Stimulated activated CD8-positive, alpha-beta memory T cell treated with anti-CD3 and anti-CD28 coated beads, Interleukin-12 subunit alpha, Interleukin-12 subunit beta, amount 100 ng/mL, for 24 hours (primary cell): Measurements from ENCODE around the gene MACROD2.

Experiments
- DNase-seq: peaks from one replicate; pipeline ENCODE4 v3.0.0-alpha.2; 2020; ENCODE audit errors: extremely low read depth

MACROD2 gene

DNA sequence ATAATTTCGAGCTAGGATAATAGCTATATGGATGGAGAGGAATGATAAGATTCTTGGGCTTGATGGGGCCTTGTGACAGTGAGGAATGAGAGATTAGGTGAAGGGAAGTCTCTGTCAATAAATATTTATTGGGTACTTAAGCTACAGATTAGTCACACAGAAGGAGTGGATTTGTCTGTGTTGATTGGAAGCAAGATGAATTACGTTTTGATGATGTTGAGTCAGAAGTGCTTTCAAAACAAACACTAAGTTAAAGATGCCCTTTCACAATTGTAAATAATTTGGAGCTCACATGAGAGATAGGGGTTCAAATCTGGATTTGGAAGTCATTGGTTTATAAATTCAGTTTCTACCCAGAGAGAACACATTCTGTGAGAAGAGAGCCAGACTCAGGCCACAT, 1743.7 kb downstream of the MACROD2 start:
- DNase-seq: no peak

DNA sequence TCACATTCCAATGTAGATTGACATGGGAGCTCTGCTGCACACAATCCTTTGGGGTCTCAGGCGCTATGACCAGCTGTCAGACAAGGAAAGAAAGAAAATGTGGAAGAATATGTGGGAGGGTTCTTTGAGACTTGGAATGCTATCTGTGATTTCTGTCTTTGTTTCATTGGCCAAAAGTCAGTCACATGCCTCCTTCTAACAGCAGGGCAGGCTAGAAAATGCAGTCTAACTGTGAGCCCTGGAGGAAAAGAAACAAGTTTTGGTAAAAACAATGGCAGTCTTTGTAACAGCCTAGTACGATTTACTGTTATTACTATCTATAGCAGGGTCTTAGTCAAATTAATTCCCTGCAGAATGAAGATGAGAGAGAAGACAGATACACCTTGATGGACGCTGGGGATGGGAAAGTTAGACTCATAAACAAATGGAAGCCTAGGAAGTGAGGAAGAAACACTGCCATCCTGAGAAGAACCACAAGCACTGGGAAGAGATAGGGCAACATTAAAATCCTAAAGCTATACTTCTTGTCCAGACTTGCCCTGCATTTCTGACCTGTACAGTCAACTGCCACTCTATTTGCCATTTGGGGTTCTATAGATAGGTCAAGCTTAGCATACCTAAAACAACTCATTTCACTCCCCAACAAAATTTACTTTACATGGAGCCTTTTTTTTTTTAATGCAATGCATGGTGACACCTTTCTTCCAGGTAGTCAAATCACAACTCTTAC, 1744.9 kb downstream of the MACROD2 start:
- no peak for DNase-seq

DNA sequence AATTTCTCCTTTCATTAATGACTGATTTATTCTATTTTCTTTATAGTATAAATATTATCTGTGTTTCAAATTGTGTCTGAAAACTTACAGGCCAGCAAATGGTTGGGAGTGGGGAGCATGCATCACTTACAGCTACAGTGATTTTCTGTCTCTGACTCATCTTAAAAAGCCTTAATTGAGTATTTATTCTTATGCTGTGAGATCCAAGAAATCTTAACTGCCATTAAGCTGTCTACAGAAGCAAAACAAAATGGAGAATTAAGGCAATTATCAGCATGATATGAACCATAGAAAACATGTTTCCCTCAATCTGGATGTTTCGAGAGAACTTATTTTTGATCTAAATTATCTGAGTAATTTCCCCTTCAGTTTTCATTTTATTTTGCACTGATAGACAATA, 1746.8 kb downstream of the MACROD2 start:
- DNase-seq: no peak

DNA sequence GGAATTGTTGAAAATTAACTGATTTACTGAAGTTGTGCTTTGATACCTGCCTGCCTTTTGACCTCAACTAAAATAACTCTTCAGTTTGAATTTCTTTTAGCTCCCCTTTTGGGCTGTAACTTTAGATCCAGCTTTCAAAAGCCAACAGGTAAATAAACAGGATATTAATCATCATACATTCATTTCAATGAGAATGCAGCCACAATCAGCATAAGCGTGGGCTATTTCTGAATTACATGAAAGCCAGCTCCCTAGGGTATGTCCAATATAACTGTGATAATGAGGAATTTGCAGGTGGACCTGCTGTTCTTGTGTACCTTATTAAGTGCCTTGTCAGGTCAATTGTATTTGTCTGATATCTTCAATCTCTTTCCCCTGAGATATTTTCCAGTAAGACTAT, 1747.3 kb downstream of the MACROD2 start:
- DNase-seq: no peak

DNA sequence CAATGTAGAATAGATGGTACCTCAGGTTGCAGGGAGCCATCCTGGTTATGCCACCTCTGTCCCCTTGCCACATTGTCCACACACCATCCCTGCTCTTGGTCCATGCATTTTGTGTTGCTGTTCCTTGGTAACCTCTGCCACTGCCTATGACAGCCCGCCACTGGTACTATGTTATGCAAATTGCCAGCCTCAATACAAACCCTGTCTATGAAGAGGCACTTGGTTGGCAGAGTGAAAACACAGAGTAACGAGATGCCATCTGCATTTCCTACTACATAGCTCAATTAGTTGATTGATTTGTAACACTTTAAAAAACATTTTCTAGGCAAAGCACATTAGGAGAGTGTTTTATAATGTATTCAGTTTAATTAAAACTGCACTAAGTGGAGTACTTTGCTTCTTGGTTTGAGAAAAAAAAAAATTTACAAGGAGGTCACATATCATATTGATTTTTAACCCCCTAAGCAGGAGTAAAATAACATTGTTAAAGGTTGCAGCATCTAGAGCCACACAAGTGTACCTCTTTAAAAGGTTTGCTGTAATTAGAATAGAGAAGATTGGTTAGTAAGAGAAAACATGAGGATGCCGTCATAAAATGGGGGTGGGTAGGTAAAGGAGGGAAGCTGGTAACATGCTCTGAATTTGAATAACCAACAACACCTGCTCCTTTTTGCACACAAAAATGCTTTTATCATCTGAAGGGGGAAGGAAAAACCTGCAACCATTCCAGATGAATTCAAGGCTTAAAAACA, 1760.9 kb downstream of the MACROD2 start:
- no peak for DNase-seq

DNA sequence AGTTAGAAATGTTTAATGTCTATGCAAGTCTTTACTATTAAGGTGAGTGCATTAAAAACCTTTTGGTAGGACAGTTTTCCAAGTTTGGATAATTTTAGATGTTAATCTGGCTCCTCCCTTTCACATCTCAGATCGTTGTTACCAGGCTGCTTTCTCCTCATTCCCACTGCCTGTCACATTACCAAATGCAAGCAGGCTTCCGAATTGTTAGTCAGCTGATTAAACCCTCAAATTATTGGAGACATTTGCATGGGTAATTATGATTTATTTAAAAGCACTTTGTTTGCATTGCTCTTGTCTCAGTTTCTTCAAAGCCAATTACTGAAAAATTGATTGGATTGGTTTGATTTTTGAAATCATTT, 1761.4 kb downstream of the MACROD2 start:
- no peak for DNase-seq

DNA sequence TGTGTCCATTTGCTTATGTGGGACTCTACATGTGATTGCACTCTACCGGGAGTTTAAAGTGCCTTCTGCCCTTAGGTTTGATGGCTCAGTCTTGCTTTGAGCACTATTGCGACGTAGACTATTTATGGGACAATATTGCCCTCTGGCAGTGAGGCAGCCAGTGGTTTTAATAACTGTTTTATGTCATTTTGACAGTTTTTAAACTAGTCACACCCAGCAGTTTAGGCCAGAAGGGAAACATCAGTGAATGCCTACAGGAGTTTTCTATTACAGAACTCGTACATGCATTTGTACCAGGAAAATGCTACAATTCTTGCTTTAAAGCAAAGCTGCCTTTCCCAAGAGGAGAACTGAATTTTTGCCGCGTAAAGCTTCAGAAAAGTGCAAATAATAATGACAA, 1764.3 kb downstream of the MACROD2 start:
- no peak for DNase-seq

DNA sequence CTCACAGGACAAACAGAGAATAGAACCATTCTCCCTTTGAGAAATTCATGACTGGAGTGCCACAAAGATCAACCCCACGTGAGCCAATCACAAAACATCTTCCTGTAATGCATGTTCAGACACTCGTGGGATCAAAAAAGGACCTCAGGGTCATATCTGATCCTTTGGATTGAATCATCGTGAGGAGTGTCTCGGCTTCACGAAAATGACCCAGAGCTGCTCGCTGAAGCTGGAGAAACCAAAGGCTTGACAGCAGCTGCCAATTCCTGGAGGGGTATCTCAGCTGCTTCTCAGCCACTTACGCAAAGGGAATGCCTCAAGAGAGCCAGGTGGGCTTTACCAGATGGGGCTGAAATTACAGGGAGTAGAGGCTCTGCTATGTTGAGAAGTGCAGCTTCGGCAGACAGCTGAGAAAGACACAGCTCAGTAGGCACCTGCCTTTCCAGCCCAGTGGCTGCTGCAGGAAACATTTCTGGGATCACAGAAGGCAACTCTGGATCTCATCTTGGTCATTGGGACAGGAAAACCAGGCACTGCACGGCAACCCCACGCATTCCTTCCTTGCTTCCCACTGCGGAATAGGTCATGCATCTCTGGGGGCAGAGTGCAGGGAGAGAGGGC, 1764.8 kb downstream of the MACROD2 start:
- DNase-seq: no peak

DNA sequence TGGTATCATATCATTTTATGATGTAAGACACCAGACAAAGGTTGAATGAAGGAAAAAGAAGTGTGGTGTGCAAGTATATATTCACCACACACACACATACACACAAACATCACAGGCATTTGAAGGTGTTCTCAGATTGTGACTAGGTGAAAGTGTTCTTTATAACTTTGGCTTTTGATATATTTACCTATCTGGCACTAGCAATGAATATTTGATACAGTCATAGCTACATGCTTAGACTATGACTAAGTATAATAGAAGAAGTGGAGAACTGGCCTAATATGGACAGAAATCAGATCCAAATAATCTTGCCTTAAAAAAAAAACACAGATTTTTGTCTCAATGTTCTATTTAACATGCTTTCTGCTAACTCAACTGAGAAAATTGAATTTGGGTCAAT, 1768.0 kb downstream of the MACROD2 start:
- no peak for DNase-seq

DNA sequence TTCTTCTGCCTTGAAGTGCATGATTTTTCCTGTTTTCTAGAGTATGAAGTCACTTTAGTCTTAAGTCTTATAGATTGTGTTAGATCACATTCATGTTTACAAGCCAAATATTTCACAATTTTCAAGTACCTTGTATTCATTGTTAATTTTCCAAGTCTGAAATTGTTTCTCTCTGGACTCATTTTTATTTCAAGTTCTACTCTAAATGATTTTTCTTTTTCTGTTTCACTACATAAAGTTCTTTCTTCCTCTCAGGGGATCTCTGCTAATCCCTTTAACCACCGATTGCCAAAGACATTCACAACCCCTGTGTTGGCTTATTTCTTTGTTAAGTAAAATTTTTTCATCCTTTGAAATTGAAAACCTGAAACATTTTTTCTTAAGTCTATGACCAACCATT, 1772.3 kb downstream of the MACROD2 start:
- DNase-seq: no peak

DNA sequence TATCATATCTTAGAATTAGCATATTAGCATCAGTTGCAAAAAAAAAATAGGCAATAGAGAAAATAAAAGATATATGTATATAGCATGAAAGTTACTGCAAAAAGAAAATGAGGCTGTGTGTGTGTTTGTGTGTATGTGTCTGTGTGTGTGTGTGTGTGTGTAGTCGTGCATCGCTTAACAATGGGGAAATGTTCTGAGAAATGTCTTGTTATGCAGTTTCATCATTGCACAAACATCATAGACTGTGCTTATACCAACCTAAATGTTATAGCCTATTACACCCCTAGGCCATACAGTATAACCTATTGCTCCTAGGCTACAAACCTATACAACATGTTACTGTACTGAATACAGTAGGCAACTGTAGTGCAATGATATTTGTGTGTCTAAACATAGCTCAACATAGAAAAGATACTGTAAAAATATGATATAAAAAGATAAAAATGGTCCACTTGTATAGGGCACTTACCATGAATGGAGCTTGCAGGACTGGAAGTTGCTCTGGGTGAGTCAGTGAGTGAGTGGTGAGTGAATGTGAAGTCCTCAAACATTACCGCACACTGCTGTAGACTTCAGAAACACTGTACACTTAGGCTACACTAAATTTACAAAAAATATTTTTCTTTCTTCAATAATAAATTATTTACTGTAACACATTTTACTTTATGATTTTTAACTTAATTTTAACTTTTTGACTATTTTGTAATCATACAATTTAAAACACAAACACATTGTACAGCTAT, 1772.9 kb downstream of the MACROD2 start:
- no peak for DNase-seq

DNA sequence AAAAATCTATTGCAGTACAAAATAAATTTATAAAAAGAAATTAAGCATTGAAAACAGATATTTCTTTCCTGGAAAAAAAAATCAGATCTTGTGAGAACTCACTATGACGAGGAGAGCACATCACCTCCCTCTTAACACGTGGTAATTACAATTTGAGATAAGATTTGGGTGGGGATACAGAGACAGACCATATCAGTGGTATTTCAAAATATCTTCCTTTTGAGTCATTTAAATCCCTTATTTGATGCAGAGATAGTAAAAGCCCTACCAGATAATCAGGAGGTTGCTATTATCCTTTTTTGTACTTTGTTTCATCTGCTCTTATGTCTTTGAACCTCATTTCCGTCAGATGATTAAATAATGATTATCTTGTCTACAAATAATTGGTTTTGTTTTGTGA, 1777.5 kb downstream of the MACROD2 start:
- no peak for DNase-seq

DNA sequence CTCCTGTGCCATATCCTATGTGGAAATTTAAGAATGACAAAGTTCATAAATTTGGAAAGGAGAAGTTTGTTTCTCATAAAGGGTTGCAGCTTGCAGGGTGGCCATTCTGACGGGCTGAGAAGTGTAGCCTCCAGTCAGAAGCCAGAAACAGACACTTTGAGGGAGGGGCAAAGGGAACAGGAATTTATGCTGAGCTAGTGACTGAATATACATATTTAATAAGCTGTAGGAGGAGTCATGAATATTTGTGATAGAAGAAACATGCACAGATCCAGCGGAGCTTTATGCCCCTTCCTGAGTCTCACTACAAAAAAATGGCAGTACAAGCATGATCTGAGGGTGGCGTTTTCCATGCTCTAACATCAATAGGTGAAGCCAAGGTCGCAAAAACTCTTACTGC, 1779.6 kb downstream of the MACROD2 start:
- no peak for DNase-seq

DNA sequence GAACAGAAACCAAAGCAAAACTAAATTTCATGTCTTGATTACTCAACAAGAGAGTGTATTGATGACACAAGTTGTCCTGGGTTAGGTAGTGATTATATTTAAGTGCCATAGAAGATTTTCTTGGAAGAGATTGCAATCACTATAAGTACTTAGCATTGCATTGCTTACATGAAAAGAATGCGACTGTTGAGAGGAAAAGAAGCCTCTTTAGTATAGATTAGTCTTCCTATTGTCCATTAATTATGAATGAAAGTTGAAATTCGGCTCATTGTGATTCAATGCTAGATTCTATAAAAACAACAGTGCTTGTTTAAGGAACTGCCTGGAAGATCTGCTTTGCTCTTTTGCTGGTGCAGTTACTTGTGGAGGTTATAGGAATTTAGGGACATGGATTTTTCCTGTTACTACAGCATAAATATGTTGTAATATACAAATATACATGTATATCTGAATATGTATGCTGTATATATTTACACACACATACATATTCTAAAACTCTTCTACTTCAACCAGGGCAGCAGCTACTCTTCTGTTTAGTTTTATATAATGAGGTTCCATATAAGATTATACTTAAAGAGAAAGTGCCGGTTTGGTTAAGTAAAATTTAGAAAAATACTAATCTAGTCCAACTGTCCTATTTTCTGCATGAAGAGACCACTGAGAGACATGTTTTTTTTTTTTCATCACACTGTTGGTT, 1781.6 kb downstream of the MACROD2 start:
- DNase-seq: no peak

DNA sequence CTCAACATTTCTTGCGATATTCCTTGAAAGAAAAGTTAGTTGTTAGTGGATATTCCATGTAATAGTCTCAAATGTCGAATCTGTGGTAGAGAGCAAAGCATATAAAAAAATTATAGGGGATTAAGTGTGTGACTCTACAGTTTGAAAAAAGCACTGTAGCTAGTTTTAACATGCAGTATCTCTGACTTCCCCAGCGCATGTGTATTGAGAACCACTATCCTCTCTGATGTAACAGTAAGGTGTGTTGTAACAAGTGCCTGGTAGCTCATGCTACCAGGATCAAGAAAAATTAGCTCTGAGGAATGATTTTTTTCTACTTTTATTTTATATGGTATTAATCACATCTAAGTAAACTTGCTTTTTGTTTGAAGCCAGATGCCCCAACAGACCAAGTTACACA, 1788.7 kb downstream of the MACROD2 start:
- DNase-seq: no peak

DNA sequence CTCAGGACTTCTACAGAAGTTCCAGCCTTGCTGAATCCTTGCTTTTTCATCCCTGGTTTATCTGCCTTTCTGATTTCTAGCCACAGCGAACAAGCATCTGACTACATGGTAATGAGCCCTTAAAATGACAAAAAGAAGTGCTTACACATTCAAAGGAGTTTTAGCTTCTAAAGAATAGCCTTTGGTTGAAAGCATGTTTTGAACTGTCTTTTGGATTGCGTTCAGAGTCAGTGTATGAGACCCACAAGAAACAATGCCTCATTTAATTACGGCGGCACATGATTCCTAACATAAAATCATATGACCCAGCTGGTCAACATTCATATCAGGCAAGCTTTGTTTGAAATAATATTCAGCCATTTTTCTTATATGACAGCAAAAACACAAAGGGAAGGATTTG, 1793.8 kb downstream of the MACROD2 start:
- no peak for DNase-seq

DNA sequence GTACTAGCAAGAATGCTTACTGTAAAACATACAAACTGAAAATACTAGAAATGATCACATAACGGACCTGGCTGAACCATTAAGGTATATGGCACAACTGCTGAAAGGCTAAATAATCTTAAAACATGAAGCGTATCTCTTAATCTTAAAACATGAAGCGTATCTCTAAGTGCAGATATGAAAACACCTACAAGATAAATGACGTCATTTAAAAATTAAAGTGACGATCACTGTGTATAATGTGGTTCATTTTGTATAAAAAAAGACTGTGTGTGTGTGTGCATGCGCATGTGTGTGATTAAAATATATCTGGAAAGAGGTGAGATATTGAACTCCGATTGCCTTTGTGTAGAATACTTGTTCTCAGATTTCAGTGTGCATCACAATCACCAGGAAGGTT, 1797.5 kb downstream of the MACROD2 start:
- no peak for DNase-seq

DNA sequence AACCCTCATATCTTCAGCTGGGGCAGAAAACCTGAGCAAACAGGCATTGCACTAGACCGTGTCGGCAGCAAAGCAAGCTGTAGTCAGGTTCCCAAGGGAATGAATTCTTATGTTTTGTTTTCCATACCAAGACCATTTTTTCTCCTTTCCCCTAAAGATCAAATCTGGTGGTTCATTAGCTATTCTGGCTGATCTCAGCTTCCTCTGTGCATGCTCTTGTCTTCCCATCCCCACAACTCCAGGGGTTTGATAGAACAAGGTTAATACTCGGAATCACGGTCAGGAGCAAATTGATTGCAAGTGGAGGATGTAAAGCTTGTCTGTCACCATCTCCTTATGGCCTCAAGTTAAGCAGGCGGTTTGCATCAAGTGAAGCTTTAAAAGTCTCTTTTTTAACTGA, 1799.1 kb downstream of the MACROD2 start:
- DNase-seq: no peak

DNA sequence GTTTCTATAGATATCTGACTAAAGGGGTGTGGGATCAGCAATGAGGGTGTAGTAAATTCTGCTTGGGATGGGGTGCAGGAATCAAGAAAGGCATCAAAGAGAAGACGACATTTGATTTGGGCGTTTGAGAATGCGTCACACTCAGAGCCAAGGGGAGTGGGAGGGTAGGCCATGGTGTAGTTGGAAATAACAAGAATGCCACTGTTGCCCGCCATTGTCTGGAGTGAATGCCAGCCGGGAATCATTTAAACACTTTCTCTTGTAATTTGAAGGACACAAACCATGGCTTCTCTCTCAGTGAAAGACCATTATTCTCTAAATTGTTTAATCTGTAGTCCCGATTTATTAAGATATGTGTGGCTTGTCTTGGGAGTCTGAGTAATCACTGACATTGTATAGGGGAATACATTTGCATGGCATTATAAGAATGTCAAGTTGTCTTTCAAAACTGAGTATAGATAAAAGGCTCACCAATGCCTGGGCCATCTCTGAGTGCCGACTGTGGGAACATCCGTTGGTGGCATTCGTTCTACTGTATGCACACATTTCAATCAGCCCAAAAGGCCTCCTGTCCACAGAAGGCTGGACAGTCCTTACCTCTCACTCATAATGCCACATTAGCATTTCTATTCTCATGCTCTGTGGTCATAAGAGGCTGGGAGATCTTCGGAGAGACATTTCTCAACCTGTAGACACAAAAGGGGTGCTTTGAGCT, 1800.1 kb downstream of the MACROD2 start:
- no peak for DNase-seq

DNA sequence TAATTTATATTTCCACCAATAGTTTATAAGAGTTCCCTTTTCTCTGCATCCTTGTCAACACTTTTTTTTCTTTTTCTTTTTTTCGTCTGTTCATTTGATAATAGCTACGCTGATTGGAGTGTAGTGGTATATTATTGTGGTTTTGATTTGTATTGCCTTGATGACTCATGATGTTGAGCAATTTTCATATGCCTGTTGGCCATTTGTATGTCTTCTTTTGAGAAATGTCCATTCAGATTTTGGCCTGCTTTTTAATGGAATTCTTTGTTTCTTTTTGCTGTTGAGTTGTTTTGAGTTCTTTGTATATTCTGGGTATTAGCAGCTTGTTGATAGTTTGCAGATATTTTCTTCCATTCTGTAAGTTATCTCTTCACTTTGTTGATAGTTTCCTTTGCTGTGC, 1804.6 kb downstream of the MACROD2 start:
- no peak for DNase-seq

DNA sequence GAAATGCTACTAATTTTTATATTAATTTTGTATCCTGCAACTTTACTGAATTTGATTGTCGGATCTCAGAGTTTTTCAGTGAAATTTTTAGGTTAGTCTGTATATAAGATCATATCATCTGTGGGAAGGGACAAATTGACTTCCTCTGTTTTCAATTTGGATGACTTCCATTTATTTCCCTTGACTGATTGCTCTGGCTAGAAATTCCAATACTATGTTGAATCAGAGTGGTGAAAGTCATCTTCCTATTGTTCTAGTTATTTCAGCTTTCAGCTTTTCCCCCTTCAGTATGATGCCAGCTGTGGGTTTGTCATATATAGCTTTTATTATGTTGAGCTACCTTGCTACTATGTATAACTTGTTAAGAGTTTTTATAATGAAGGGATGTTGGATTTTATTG, 1806.7 kb downstream of the MACROD2 start:
- DNase-seq: no peak
